Activated CD4-positive, alpha-beta T cell treated with anti-CD3 and anti-CD28 coated beads, Interleukin-2, Interleukin-6, amounts not matched to agents 100 ng/mL and 50 ng/mL, durations not matched to agents 16 hours and 8 hours (primary cell): Measurements from ENCODE around the gene B4GAT1.
"Not testable (repeated sequence)": the region's sequence is repeated elsewhere in the genome, so short reads cannot be mapped to it uniquely, and the experiment has no call there.

ENCODE experiments used
- DNase-seq: peaks from one replicate; pipeline ENCODE4 v3.0.0-alpha.2; 2020

The B4GAT1 gene

DNA sequence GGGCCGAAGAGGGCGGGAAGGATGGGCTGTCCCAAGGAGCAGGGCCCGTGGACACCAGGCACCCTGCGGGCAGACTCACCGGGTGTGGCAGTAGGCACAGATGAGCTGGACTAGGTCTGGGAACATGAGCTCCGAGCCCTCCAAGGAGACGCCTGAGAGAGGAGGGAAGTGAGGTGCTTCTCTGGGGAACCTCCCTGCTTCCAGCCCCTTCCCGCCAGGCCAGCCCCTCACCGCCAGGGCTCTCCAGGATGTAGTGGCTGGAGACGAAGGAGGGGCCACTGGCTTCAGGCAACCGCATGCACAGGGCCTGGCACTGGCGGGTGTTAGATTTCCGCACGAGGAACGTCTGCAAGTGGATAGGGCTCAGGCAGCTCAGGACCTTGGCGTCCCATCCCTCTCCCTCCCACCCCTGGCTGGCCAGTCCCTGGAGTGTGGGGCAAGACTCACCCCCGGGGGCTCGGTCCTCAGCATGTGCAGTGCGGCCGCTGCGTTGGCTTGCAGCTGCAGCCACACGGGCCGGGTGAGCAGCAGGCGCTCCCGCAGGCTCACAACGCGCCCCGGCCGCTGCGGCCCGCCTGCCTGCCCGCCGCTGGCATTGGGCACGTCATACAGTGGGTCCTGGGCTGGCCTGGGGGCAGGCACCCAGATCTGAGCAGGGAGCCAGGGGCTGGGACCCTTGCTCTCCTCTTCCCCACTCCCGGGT is 11.7 kb downstream of the B4GAT1 start:
- DNase-seq: no peak

DNA sequence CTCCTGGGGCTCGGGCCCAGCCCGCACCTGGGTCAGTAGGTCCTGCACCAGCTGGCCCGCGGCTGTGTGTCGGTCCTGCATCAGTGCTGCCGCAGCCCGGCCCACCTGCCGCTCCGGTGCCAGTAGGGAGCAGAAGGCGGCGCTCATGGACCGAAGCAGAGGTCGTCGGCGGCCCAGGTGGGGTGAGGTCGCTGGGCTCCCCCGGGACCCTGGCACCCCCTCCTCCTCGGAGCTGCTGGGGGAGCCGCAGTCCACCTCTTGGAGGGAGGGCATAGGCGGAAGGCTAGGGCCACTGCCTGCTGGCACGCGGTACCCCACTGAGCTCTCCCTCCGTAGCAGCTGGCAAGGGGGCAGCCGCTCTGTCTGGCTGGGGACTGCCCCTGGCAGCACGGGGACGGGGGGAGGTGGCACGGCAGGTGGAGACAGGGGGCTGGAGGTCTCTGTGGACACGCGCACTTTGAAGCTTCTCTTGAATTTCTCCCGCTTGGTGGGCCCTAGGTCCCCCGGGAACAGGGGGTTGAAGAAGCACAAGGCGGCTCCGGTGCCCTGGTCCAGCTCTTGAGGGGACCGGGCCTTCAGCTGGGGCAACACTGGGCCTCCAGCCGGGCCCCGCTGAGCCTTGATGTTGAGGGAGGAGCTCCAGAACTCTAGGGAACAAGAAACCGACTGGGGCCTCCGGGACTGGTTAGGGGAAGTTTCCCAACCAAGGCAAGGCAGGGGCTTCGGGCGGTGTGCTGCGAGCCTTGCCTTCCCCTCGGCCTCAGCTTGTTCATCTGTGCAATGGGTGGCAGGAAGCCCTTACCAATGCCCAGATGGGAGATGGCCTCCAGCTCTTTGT is 12.6 kb downstream of the B4GAT1 start:
- DNase-seq: no peak

GRCh38 chr11:66333896-66334604 is 13.4 kb downstream of the B4GAT1 start:
- DNase-seq: no peak

DNA sequence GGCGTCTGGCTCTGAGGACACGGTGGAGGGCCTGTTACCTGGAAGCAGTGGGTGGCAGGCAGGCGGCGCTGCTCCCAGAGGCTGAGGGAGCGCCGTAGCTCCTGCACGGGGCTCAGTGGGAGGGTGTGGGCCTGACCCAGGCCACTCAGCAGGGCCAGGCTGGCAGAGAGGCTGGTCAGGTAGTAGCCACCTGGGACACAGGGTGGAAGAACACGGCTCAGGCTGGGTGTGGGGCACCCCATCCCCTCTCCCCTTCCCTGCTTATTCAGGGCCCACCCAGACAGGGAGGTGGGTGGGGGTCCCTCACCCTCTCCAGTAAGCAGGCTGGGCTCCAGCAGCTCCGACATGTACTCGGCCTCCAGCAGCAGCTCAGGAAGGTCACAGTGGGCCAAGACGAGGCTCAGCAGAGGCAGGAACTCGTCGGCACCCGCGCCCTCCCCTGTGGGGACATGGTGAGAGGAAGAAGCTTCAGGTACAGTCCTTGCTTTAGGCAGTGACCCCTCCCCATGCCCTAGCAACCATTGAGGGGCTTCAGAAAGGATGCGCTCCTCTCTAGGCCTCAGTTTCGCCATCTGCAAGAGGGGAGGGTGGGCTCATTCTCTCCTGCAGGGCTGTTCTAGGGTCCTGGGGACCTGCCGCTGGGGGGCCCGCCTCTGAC is 14.1 kb downstream of the B4GAT1 start:
- DNase-seq: no peak

- no peak for DNase-seq
Measured at GRCh38 chr11:66332371-66333219, 14.8 kb downstream of the B4GAT1 start.

GRCh38 chr11:66331542-66332370 is 15.7 kb downstream of the B4GAT1 start:
- no peak for DNase-seq

GRCh38 chr11:66330931-66331330 is 16.5 kb downstream of the B4GAT1 start:
- DNase-seq: no peak

GRCh38 chr11:66329165-66329673 is 18.2 kb downstream of the B4GAT1 start:
- DNase-seq: no peak

GRCh38 chr11:66328302-66329144 is 18.9 kb downstream of the B4GAT1 start:
- DNase-seq: peak; percentile 91

- no peak for DNase-seq
Measured at GRCh38 chr11:66328031-66328301, 19.5 kb downstream of the B4GAT1 start.

DNA sequence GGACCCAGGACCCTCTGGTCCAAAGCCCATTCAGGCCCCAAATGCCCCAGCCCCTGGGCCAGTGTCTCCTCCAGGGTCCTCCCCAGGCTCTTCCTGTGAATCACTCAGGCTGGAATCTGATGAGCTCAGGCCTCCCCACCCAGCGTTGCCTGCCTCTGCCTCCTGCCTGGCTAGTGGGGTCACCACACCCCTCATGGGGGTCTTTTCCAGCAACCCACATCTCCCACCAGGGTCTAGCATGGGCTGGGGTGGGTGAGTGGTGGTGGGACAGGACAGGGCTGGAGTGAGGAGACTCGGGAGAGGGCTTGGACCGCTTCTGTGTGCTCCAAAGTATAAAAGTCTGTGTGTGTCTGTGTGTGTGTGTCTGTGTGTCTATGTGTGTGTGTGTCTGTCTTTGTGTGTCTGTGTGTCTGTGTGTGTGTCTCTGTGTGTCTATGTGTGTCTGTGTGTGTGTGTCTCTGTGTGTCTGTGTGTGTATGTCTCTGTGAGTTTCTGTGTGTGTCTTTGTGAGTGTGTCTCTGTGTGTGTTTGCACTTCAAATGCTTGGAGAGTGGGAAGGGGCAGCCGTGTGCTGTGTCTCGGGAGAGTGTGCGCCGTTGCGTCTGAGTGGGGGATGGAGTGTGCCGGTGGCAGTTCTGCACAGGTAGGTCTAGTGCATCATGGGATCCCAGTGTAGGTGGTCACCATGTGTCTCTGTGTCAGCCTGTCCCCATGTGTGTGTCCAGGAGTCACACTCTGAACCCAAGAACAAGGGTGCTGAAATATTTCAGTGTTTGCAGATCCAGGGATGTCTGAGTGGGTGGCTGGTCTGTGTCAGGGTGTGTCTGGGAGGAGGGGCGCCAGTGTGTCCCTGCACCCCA is 20.0 kb downstream of the B4GAT1 start:
- no peak for DNase-seq

- DNase-seq: no peak
Measured at GRCh38 chr11:66326261-66327111, 20.9 kb downstream of the B4GAT1 start.

GRCh38 chr11:66325263-66325671 is 22.2 kb downstream of the B4GAT1 start:
- DNase-seq: no peak

DNA sequence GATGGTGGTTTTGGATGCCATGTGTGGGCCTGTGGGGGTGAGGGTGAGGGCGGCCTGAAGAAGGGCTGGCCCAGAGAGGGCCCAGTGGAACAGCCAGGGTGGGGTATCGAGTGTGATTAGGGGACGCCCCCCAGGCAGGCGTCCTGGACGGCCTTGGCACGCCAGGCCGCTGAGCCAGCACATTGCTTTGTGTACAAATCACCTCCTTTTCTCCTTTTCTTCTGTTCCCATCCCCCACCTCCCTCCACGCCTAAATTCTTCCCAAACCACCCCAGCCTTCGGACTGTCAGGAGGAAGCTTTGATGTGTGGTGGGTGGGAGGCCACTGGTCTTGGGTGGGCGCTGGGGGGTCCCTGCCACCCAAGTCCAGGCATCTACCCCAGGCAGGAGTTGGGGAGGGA is 22.8 kb downstream of the B4GAT1 start:
- DNase-seq: no peak

DNA sequence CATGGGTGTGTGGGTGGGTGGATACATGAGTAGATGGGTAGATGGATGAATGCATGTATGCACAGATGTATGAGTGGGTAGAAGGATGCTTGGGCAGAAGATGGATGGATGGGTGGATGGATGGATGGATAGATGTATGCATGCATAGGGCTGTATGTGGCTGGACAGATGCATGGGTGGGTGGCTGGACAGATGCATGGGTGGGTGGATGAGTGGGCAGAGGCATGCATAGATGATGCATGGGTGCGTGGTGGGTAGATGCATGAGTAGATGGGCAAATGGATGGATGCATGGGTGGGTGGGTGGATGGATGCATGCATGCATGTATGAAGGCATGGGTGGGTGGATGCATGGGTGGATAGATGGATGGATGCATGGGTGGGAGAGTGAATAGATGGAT is 23.7 kb downstream of the B4GAT1 start:
- no peak for DNase-seq

- no peak for DNase-seq
Measured at GRCh38 chr11:66322732-66323427, 24.5 kb downstream of the B4GAT1 start.

DNA sequence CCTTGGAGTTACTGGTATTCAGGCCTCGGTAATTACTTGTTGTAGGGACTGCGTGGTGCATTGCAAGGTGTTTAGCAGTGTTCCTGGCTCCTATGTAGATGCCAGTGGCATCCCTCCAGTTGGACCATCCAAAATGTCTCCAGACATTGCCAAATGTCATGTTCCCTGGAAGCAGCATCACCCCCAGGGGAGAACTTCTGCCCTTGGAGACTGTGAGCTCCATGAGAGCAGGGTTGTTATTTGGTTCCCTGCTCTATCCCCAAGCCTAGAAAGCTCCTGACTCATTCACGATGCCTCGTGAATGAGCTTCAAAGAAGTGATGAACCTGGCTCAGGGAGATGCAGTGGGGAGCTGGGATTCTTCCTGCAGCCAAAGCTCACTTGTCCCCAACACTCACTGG is 25.8 kb downstream of the B4GAT1 start:
- DNase-seq: no peak

- not testable (repeated sequence) for DNase-seq
Measured at GRCh38 chr11:66320748-66321147, 26.7 kb downstream of the B4GAT1 start.
